ENCODE results near the gene GIGYF2.

- TF ChIP-seq POLR2AphosphoS5 (IDR thresholded peaks at IDR 0.05; ENCODE audit: low read depth, low read length) = no peak
- TF ChIP-seq CTCF (IDR thresholded peaks at IDR 0.05) = no peak
- no peak for TF ChIP-seq TCF7L2 (IDR thresholded peaks at IDR 0.05; ENCODE audit: low read depth, low read length)
- TF ChIP-seq SIN3A (IDR thresholded peaks at IDR 0.05; ENCODE audit: borderline replicate concordance, insufficient read depth, low read depth, low read length) = no peak
- TF ChIP-seq REST (IDR thresholded peaks at IDR 0.05; ENCODE audit: insufficient read depth in 1 of 2, low read depth in 2 of 2, low read length in 1 of 2) = no peak
Observed at GRCh38 chr2:232835687-232836208, 138.6 kb downstream of the GIGYF2 start.
